PC-3 (cell line): ENCODE data around the gene OPRM1. TPM values are rescaled to one million over a fixed set of nuclear protein-coding genes. Genes with fewer than 3 reads are reported as not detected.

ENCODE experiments used
- ATAC-seq: fragments of 200-7000 bp; cut with Tn5 transposase; 2 replicates; pipeline ENCODE4 v1.9.1; 2020; ENCODE audit warnings: mild to moderate bottlenecking, moderate library complexity
- BruUV-seq: library from RNA; stranded (reverse); fragments of 400-500 nt; replicated peaks from 2 replicates; lab custom pipeline; 2021; lab: Mats Ljungman, UMichigan
- CTCF ChIA-PET: fragments of 300-600 bp; sonication (Branson Sonifier 250); formaldehyde crosslinking; loops from one replicate; lab custom pipeline; 2022; ENCODE audit warnings: antibody characterized with exemption; lab: Charles Lee
- POLR2A ChIA-PET: fragments of 300-600 bp; sonication (Branson Sonifier 250); formaldehyde crosslinking; loops from one replicate; lab custom pipeline; 2022; ENCODE audit warnings: antibody characterized with exemption; ENCODE audit not compliant: unreplicated experiment; lab: Charles Lee
- DNase-seq: peaks from one replicate; pipeline ENCODE4 v3.0.0-alpha.2; 2015
- H2AFZ ChIP-seq: fragments of 300-600 bp; sonication (generic); 2 replicates; pipeline ENCODE4 v1.6.0; 2016; ENCODE audit warnings: antibody characterized with exemption, low read length
- H3F3A ChIP-seq: fragments of 300-600 bp; sonication (generic); one replicate; pipeline ENCODE4 v1.6.0; 2017; ENCODE audit warnings: antibody characterized with exemption, low read length, control low read depth, mild to moderate bottlenecking; ENCODE audit not compliant: unreplicated experiment
- H3K27ac ChIP-seq: fragments of 300-600 bp; sonication (generic); 2 replicates; pipeline ENCODE4 v1.5.1; 2016; ENCODE audit warnings: mild to moderate bottlenecking, low read length
- H3K27me3 ChIP-seq: fragments of 300-600 bp; sonication (generic); 2 replicates; pipeline ENCODE4 v1.6.1; 2016; ENCODE audit warnings: low read length, mixed read lengths
- H3K36me3 ChIP-seq: fragments of 300-600 bp; sonication (generic); 2 replicates; pipeline ENCODE4 v1.6.1; 2016; ENCODE audit warnings: low read depth, mixed run types, low read length, mixed read lengths
- H3K4me1 ChIP-seq: fragments of 300-600 bp; sonication (generic); 2 replicates; pipeline ENCODE4 v1.5.1; 2016; ENCODE audit warnings: low read length; ENCODE audit not compliant: insufficient read depth
- H3K4me2 ChIP-seq: fragments of 300-600 bp; sonication (generic); 2 replicates; pipeline ENCODE4 v1.6.0; 2016; ENCODE audit warnings: low read length
- H3K4me3 ChIP-seq: fragments of 300-600 bp; sonication (generic); 2 replicates; pipeline ENCODE4 v1.5.1; 2016; ENCODE audit warnings: mild to moderate bottlenecking, low read length, mixed read lengths
- H3K79me2 ChIP-seq: fragments of 300-600 bp; sonication (generic); 2 replicates; pipeline ENCODE4 v1.6.1; 2017; ENCODE audit warnings: low read length, mixed read lengths
- H3K9ac ChIP-seq: fragments of 300-600 bp; sonication (generic); 2 replicates; pipeline ENCODE4 v1.6.0; 2016; ENCODE audit warnings: mild to moderate bottlenecking, low read length
- H3K9me2 ChIP-seq: fragments of 300-600 bp; sonication (generic); replicated peaks from 2 replicates; pipeline ENCODE4 v1.6.1; 2016; ENCODE audit warnings: mixed run types, low read length, mixed read lengths
- H3K9me3 ChIP-seq: fragments of 300-600 bp; sonication (generic); 2 replicates; pipeline ENCODE4 v1.6.1; 2016; ENCODE audit warnings: low read length, mixed read lengths
- H4K20me1 ChIP-seq: fragments of 300-600 bp; sonication (generic); 2 replicates; pipeline ENCODE4 v1.6.1; 2016; ENCODE audit warnings: low read length, mixed read lengths
- CTCF ChIP-seq: fragments of 300-600 bp; sonication (generic); conservative IDR thresholded peaks from 2 replicates; pipeline ENCODE4 v1.5.1; 2017; ENCODE audit warnings: antibody characterized with exemption, low read depth, mild to moderate bottlenecking, low read length
- EZH2 ChIP-seq: fragments of 300-600 bp; sonication (generic); IDR thresholded peaks from one replicate; pipeline ENCODE4 v1.6.1; 2017; ENCODE audit warnings: antibody characterized with exemption, mild to moderate bottlenecking, low read length; ENCODE audit not compliant: unreplicated experiment
- EZH2phosphoT487 ChIP-seq: fragments of 300-600 bp; sonication (generic); IDR thresholded peaks from 2 replicates; pipeline ENCODE4 v1.6.1; 2018; ENCODE audit warnings: mild to moderate bottlenecking, antibody characterized with exemption, low read length, borderline replicate concordance
- intact Hi-C: fragments of 100-400 bp; cut with micrococcal nuclease; formaldehyde crosslinking; loops from 2 replicates; pipeline ENCODE4 v1.9.0; 2023
- total RNA-seq: library from RNA; depleted of rRNA; stranded (reverse); fragments of >200 nt; gene quantifications from 2 replicates; pipeline ENCODE4 v1.2.3, GENCODE V29; 2014

The OPRM1 gene
- total RNA-seq, 1 experiment from 2014 or later: not detected

- H4K20me1 ChIP-seq: no peaks in the 10 kb centered on the region
- CTCF ChIA-PET: interaction anchor here (0.7 kb wide), 2 partner anchors 158 to 244 kb away, joined by 3 to 4 read pairs; no protein-coding TSS in a partner anchor
- H3K79me2 ChIP-seq: no peaks in the 10 kb centered on the region
- H3K9me2 ChIP-seq: no peaks in the 10 kb centered on the region
- DNase-seq: peak; percentile 65
- BruUV-seq: no TSS peak
- no peaks in the 10 kb centered on the region for H3K9me3 ChIP-seq
- POLR2A ChIA-PET: interaction anchor here (0.5 to 0.7 kb wide), 3 partner anchors 10 to 258 kb away, joined by 4 to 16 read pairs (median 4); no protein-coding TSS in a partner anchor
- no peaks in the 10 kb centered on the region for H3K4me1 ChIP-seq
- H3K4me2 ChIP-seq: no peak overlapping the region
- H3K36me3 ChIP-seq: no peaks in the 10 kb centered on the region
- H3K9ac ChIP-seq: no peak overlapping the region
- no peak overlapping the region for H3K27ac ChIP-seq
- H3K4me3 ChIP-seq: no peak overlapping the region
- no peak overlapping the region for H2AFZ ChIP-seq
- H3F3A ChIP-seq: no peaks in the 10 kb centered on the region
- ATAC-seq: peak; percentile 84
- no peaks in the 10 kb centered on the region; the same call in 1 of the 2 replicates for H3K27me3 ChIP-seq
- TF ChIP-seq CTCF (no peak), EZH2phosphoT487 (no peak), EZH2 (no peak)
- intact Hi-C loops: no loop called here
These were observed 193.2 kb downstream of the OPRM1 start for GRCh38 chr6:154232013-154232910.

DNA sequence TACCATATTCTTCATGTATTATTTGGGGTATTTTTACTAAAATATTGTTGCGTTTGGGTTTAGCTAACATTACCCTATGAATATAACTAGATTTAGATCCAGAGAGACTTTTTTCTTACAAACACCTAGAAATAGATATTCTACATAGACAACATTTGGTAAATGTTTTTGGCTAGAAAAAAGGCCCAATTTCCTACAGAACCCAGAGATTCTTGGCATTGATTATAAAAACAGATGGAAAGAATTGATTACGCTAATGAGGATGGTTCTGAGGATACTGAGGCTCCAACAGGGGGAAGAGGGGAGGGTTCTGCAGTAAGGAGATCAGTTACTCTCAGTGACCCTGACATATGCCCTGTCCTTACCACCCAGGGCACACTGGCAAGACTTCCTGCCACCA, 194.3 kb downstream of the OPRM1 start:
- Histone ChIP-seq H3K27ac (no peak overlapping the region), H3K27me3 (no peaks in the 10 kb centered on the region; the same call in 1 of the 2 replicates), H3K9me2 (no peaks in the 10 kb centered on the region), H3K4me1 (no peaks in the 10 kb centered on the region), H3K4me3 (no peak overlapping the region), H3K4me2 (no peak overlapping the region), H3K9ac (no peak overlapping the region), H3K9me3 (no peaks in the 10 kb centered on the region), H4K20me1 (no peaks in the 10 kb centered on the region), H3F3A (no peaks in the 10 kb centered on the region), H2AFZ (no peak overlapping the region), H3K36me3 (no peaks in the 10 kb centered on the region), H3K79me2 (no peaks in the 10 kb centered on the region)
- no peak for ATAC-seq
- ChIA-PET CTCF (no interaction called here), POLR2A (no interaction called here)
- intact Hi-C loops: no loop called here
- BruUV-seq: no TSS peak
- no peak for DNase-seq
- TF ChIP-seq EZH2phosphoT487: no peak
- no peak for TF ChIP-seq EZH2
- no peak for TF ChIP-seq CTCF
